HG03108 (cell line): ENCODE results near the gene RGS5.
"Not testable (repeated sequence)": the region's sequence is repeated elsewhere in the genome, so short reads cannot be mapped to it uniquely, and the experiment has no call there.

Experiments used
- ATAC-seq: cut with Tn5 transposase; IDR thresholded peaks from one replicate; pipeline ENCODE4 v1.9.1; 2021; ENCODE audit warnings: moderate library complexity; ENCODE audit not compliant: unreplicated experiment

RGS5 gene, protein sequence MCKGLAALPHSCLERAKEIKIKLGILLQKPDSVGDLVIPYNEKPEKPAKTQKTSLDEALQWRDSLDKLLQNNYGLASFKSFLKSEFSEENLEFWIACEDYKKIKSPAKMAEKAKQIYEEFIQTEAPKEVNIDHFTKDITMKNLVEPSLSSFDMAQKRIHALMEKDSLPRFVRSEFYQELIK

GRCh38 chr1:163202833-163203451 is at the start of gene RGS5:
Gene RGS5, minus strand, starts transcription at chr1:163202916. Its CDS starts 81 bp downstream, at chr1:163202835.
- no peak for ATAC-seq

- ATAC-seq: no peak
These were observed 47.8 kb upstream of the RGS5 start for GRCh38 chr1:163250382-163250974.

DNA sequence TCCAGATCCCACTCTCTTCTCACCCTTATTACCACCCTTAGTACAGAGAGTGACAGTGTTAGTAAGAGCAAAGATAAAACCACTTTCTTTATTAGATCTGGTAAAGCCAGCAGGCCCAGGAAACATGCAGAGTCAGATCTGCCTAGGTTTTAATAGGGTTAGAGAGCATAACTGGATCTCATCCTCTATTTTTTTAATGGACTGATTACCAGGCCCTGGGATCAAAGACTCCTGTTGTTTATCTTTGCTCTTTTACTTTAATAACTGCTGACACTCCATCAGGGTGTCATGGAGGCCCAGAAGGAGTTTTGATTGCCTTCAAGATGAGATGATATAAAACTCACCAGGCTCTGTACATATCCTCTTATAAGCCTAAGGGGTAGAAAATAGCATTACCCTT is 45.3 kb upstream of the RGS5 start:
- no peak for ATAC-seq

- ATAC-seq: not testable (repeated sequence)
These were observed 41.9 kb upstream of the RGS5 start for GRCh38 chr1:163244648-163245047.

- no peak for ATAC-seq
These were observed 39.0 kb upstream of the RGS5 start for GRCh38 chr1:163241746-163242145.

DNA sequence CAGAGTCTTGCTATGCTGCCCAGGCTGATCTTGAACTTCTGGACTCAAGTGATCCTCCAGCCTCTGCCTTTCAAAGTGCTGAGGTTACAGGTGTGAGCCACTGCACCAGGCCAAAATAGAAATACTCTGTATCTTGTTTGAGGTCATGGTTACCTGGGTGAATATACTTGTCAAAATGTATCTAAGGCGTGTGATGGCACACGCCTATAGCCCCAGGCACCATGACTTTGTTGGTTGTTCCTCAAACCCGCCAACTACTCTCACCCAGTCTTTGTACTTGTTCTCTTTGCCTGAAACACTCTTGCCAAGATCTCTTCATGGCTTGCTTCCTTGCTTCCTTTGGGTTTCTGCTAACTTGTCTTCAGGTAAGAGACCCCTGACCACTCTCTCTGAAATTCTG is 38.0 kb upstream of the RGS5 start:
- no peak for ATAC-seq

DNA sequence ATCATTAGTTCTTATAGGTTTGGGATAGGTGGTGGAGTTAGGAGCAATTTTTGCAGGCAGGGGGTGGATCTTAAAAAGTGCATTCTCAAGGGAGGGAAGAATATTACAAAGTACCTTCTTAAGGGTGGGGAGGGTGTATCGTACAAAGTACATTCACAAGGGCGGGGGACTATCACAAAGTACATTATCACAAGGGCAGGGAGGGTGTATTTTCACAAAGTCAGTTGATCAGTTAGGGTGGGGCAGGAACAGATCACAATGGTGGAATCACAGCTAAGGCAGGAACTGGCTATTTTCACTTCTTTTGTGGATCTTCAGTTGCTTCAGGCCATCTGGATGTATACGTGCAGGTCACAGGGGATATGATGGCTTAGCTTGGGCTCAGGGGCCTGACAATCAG is 30.9 kb upstream of the RGS5 start:
- not testable (repeated sequence) for ATAC-seq

DNA sequence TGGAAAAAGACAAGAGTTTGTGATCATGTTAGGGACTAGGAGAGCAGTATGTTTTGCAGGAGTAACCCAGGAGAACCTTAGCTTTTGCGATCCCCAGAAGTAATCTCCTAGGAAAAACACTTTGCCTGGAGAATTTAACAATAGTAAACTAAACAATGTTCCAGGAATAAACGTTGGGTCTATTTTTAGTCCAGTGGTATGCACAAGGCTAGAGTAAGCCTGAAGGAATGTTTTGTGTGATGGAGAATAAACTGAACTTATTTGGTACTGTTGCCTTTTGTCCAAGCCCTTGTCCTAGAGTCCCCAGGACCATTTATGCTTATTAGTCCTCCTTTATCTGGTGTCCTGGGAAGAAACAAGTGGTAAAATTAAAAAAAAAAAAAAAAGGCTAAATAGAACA is 28.7 kb upstream of the RGS5 start:
- ATAC-seq: no peak

DNA sequence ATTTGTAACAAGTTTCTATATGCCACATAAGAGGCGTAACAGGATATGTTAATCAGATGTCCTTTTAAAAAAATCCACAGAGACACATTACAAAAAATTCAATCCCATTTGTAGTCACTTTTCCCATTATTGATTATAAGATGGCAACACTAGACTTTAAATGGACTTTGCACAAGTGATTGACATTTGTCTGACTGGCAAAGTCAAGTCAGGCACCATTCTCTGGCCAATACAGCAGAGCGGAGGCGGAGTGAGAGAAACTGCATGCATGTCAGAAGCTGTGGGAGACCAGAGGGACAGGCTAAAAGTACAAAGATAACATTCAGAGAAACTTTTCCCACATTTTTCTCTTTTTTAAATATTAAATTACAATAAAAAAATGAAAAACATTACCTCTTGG is 28.1 kb upstream of the RGS5 start:
- no peak for ATAC-seq

GRCh38 chr1:163228271-163228670 is 25.6 kb upstream of the RGS5 start:
- not testable (repeated sequence) for ATAC-seq

DNA sequence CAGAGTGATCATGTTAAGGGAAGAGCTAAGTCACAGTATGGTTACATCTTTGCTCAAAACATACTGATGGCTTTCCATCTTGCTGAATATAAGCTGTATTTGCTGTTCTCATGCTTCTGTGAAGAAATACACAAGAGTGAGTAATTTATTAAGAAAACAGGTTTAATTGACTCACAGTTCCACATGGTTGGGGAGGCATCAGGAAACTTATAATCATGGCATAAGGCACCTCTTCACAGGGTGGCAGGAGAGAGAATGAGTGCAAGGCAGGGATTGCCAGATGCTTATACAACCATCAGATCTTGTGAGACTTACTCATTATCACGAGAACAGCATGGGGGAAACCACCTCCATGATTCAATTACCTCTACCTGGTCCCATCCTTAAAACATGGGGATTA is 24.4 kb upstream of the RGS5 start:
- ATAC-seq: no peak

DNA sequence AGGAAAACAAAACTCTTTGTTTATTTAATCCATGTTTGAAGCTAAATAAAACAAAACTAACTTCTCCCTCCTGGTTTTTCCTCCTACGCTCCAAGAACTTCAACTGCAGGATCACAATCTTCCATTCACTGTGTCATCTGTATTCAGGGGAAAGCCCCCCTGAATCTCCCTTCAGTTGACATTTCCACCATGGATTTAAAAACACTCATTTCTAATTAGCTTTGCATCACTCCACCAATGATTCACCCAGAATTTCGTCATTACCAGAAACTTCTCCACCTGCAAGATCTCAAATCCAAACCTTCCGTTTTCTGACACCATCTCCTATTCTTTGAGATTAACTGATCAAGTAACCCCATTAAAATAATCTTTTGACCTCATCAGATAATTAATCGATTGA is 10.9 kb upstream of the RGS5 start:
- no peak for ATAC-seq

DNA sequence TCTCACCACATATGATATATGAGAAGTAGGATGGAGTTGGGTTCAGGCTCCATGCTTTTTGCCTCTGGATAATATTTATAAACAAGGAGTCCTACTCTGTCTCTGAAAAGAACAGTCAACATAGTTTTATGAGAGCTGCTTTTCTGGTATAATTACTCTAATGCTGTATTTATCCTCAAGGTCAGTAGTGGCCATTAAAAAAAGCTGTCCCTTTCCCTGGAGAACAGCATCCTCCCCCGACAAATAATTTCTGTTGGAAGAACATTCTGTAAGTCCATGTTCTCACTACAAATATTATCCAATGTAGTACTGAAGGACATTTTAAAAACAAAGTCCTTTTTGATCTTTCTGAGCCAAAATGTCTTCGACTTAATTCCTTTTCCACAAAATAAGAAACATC is 9.0 kb upstream of the RGS5 start:
- ATAC-seq: no peak

- no peak for ATAC-seq
These were observed 2.8 kb upstream of the RGS5 start for GRCh38 chr1:163205513-163205912.

DNA sequence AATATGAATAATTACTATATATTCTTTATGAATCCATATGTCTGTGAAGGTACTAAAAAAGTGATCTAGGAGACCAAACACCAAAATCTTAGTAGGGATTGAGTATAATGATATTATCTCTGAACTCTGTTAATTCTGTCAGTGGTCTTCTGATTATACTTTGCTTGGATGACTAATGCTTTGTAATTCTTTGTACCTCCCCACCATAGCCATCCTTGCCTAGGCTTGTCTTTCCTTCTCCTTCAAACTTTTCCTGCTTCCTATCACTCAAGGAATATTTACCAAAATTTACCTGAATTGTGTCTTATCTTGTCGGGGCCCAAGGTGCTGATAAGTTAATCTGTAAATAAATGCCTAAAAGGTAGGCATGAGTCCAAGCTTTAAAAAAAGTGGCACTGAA is 845 bp upstream of the RGS5 start:
- no peak for ATAC-seq

DNA sequence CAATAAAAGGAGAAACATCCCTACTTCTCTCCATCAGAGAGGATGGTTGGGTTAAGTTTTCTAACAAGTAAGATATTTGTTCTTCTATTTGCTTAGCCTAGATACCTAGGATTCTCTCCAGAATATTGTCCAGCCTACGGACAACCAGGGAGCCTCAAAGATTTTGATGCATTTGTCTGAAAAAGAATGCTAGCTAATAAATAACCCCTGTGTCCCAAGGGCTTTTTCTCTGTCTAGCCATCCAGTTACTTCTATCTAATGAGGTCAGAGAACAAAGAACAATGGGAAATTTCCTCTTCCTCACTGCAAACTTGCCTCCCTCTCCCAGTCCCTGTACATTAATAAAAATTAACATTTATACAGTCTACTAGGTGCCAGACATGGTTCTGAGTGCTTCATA is 810 bp downstream of the RGS5 start:
- no peak for ATAC-seq

DNA sequence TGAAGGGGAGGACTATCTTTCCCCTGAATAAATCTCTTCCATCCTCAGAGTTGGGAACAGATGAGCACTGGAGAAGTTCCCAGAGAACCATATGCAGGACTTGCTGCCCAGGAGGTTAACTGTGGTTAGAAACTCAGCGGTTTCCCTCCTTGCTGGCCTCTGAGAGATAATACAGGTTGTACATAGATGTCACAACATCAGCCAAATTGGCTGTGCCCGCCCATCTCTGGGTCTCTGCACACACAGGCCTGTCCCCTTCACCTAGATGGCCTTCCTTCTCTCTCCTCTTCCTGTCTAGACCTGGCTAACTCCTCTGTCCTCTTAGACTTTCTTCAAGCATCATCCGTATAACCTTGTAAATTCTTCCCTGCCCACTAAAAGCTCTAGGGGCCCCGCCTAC is 5.7 kb downstream of the RGS5 start:
- no peak for ATAC-seq

DNA sequence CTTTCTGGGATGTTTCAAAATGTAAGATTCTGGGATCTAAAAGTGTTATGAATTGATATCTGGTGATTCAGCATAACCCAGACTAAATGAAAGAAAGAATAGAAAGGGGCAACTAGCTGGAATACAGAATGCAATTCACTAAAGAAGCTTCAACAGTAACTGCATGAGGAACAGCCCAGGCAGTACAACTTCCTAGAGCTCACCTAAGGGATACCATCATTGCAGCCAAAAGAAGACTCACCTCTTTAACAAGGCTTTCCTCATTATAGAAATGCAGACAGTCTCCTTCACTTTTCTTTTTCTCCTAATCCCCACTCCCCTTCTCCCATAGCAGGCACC is 6.3 kb downstream of the RGS5 start:
- ATAC-seq: no peak

GRCh38 chr1:163195728-163196448 is 6.8 kb downstream of the RGS5 start:
- ATAC-seq: no peak

GRCh38 chr1:163191301-163191700 is 11.4 kb downstream of the RGS5 start:
- ATAC-seq: no peak

DNA sequence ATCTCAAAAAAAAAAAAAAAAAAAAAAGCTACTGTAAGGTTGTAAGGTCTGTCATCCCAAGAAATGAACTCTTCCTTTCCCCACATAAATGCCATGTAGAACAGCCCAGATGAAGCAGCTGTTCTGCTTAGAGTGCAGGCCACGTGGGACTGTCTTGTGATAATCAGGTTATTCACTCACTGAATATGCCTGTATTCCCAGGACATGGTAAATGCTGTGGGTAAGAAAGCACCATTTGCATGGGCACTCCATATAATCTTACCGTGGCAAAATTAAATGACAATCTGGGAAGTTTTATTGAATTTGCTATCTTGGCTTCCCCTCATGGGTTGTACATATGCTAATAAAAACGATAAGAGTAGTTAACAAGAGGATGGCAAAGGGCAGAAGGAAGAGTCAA is 13.8 kb downstream of the RGS5 start:
- ATAC-seq: no peak

- ATAC-seq: no peak
These were observed 14.9 kb downstream of the RGS5 start for GRCh38 chr1:163187849-163188248.
